Mucosa of rectum (tissue), 2 donors: ENCODE results near the gene STRIT1.
"Not testable (repeated sequence)": the region's sequence is repeated elsewhere in the genome, so short reads cannot be mapped to it uniquely, and the experiment has no call there.

ENCODE experiments used
- H3K27ac ChIP-seq, 2 donors: one replicate each; pipeline ENCODE4 v1.7.0; 2013; ENCODE audit warnings: inconsistent platforms in 2 of 2, low read depth in 2 of 2, low read length in 2 of 2
- H3K27me3 ChIP-seq, 2 donors: one replicate each; pipeline ENCODE4 v1.7.0; 2013; ENCODE audit warnings: low read length in 2 of 2; ENCODE audit not compliant: control insufficient read depth in 2 of 2, insufficient read depth in 2 of 2
- H3K36me3 ChIP-seq, 2 donors: one replicate each; pipeline ENCODE4 v1.7.0; 2013; ENCODE audit warnings: low read length in 2 of 2; ENCODE audit not compliant: control insufficient read depth in 2 of 2, insufficient read depth in 2 of 2
- H3K4me1 ChIP-seq, 2 donors: one replicate each; pipeline ENCODE4 v1.7.0; 2013; ENCODE audit warnings: low read length in 2 of 2, mild to moderate bottlenecking in 1 of 2; ENCODE audit not compliant: control insufficient read depth in 2 of 2, insufficient read depth in 2 of 2
- H3K4me3 ChIP-seq, 2 donors: one replicate each; pipeline ENCODE4 v1.7.0; 2013; ENCODE audit warnings: low read length in 2 of 2
- H3K9ac ChIP-seq, 2 donors: one replicate each; pipeline ENCODE4 v1.7.0; 2013; ENCODE audit warnings: low read length in 2 of 2, low read depth in 1 of 2, mild to moderate bottlenecking in 1 of 2
- H3K9me3 ChIP-seq, 2 donors: one replicate each; pipeline ENCODE4 v1.7.0; 2013; ENCODE audit warnings: low read length in 2 of 2; ENCODE audit not compliant: control insufficient read depth in 2 of 2
- donor health status: healthy.
- donor health status: Normal muscosa, but diverticular disease.

Gene STRIT1

GRCh38 chr3:155274435-155274834, 19.0 kb downstream of the STRIT1 start:
- H3K9me3 ChIP-seq, H3K4me1 ChIP-seq, H3K27ac ChIP-seq, H3K27me3 ChIP-seq, H3K36me3 ChIP-seq, H3K9ac ChIP-seq, H3K4me3 ChIP-seq: not testable (repeated sequence)

GRCh38 chr3:155271343-155271613, 22.2 kb downstream of the STRIT1 start:
- Histone ChIP-seq H3K27ac (no peak overlapping the region), H3K27me3 (no peaks in the 10 kb centered on the region), H3K36me3 (no peaks in the 10 kb centered on the region), H3K4me1 (no peaks in the 10 kb centered on the region), H3K4me3 (no peak overlapping the region), H3K9me3 (no peaks in the 10 kb centered on the region), H3K9ac (no peak overlapping the region)

DNA sequence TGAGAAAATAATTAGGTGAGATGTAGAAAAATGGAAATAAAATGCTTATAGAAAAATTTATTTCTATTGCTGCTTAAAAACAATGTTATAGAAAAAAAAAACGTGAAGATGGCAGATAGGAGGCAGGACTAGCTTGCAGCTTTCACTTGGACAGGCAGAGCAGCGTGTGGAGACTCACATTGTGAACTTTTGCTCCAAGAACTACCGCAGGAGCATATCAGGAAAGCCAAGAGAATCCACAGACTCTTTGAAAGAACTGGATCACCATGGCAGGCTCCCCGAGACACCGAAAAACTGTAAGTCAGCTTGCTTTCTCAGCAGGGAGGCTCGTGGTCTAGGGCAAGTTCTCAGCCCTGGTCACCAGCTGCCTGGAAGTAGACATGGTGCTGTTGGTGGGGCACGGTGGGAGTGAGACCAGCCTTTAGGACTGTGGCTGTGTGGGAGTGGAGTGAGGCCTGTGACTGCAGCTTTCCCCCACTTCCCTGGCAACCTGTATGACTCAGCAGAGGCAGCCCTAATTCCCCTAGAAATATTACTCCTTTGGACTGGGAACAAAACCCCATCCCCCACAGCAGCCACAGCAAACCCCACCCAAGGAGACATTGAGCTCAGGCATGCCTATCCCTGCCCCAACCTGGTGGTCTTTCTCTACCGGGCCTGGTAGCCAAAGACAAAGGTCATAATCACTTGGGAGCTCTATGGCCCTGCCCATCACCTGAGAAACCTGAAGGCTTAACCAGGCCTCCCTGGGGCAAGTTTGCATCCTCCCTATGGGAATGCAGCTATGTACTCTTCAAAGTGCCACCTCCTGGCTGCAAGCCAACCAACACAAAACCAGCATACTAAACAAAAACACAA, 22.8 kb downstream of the STRIT1 start:
- Histone ChIP-seq H3K4me3 (no peak overlapping the region), H3K9ac (no peak overlapping the region), H3K27ac (no peak overlapping the region), H3K9me3 (no peaks in the 10 kb centered on the region), H3K27me3 (no peaks in the 10 kb centered on the region), H3K36me3 (no peaks in the 10 kb centered on the region), H3K4me1 (no peaks in the 10 kb centered on the region)

DNA sequence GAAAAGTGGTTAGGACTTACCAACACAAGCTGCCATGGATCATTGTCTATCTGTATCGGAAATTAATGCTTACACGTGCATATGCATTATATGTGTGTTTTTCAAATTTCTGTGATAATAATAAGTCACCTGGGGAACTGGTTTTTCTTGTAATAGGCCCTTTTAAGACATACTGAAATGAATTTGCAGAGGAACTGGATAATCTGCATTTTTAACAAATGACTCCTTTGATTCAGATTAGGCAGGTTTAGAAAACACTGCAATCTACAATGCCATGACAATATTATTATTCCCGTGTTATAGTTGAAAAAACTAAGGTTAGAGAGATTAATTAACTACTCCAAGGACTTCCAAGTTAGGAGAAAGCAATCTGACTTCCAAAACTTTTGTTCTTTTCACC, 23.4 kb downstream of the STRIT1 start:
- no peaks in the 10 kb centered on the region for H3K4me1 ChIP-seq
- no peaks in the 10 kb centered on the region for H3K27me3 ChIP-seq
- no peaks in the 10 kb centered on the region for H3K36me3 ChIP-seq
- no peak overlapping the region for H3K9ac ChIP-seq
- no peak overlapping the region for H3K27ac ChIP-seq
- no peak overlapping the region for H3K4me3 ChIP-seq
- H3K9me3 ChIP-seq: no peaks in the 10 kb centered on the region

GRCh38 chr3:155262855-155263254, 30.6 kb downstream of the STRIT1 start:
- not testable (repeated sequence) for H3K9ac ChIP-seq, H3K4me3 ChIP-seq, H3K4me1 ChIP-seq, H3K9me3 ChIP-seq, H3K36me3 ChIP-seq, H3K27ac ChIP-seq, H3K27me3 ChIP-seq

GRCh38 chr3:155262295-155262694, 31.2 kb downstream of the STRIT1 start:
- no peaks in the 10 kb centered on the region for H3K36me3 ChIP-seq
- no peaks in the 10 kb centered on the region for H3K4me1 ChIP-seq
- no peaks in the 10 kb centered on the region for H3K9me3 ChIP-seq
- H3K4me3 ChIP-seq: no peak overlapping the region
- no peak overlapping the region for H3K9ac ChIP-seq
- H3K27me3 ChIP-seq: no peaks in the 10 kb centered on the region
- no peak overlapping the region for H3K27ac ChIP-seq

GRCh38 chr3:155254445-155254844, 39.0 kb downstream of the STRIT1 start:
- Histone ChIP-seq H3K4me1 (no peaks in the 10 kb centered on the region), H3K36me3 (no peaks in the 10 kb centered on the region), H3K9ac (no peak overlapping the region), H3K9me3 (no peaks in the 10 kb centered on the region), H3K27me3 (no peaks in the 10 kb centered on the region), H3K27ac (no peak overlapping the region), H3K4me3 (no peak overlapping the region)

GRCh38 chr3:155252535-155252934, 40.9 kb downstream of the STRIT1 start:
- Histone ChIP-seq H3K27ac (no peak overlapping the region), H3K9me3 (no peaks in the 10 kb centered on the region), H3K36me3 (no peaks in the 10 kb centered on the region), H3K9ac (no peak overlapping the region), H3K27me3 (no peaks in the 10 kb centered on the region), H3K4me1 (no peaks in the 10 kb centered on the region), H3K4me3 (no peak overlapping the region)

DNA sequence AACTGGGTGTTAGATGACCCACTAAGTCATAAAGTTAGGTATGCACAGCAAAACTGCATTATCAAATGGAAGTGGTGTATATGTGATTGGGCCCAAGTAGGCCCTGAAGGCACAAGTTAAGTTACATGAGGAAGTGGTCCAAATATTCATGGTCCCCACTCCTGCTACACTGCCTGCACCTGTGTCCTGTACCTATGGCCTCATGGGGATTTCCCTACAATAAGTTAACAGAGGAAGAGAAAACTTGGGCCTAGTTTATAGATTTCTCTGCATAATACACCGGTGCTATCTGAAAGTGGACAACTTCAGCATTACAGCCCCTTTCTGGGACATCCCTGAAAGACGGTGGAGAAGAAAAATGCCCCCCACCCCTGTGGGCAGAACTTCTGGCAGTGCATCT, 41.5 kb downstream of the STRIT1 start:
- Histone ChIP-seq H3K27me3 (no peaks in the 10 kb centered on the region), H3K36me3 (no peaks in the 10 kb centered on the region), H3K9me3 (no peaks in the 10 kb centered on the region), H3K4me3 (no peak overlapping the region), H3K9ac (no peak overlapping the region), H3K4me1 (no peaks in the 10 kb centered on the region), H3K27ac (no peak overlapping the region)

DNA sequence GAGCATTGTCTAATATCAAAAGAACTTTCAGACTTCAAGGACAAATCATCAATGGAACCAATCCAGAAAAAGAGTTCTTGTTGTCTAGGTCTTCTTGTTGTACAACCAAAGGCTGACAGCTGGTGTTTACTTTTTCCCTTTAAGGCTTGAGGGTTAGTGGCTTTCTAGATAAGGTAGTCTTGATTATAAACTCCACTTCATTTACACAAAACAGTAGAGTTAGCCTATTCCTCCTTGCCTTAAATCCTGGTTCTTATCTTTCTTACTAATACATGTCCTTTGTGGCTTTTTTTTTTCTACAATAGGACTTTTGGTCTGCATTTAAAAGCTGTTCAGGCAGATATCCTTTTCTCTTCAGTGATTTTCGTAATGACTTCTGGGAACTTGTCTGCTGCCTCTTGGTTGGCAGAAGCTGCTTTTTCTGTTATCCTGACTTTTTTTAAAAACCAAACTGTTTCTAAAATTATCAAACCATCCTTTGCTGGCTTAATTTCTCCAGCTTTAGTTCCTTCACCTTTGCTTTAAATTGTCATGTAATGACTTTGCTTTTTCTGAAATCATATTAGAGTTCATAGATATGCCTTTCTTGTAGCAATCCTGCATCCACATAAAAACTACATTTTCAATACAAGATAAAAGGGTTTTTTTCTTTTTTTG, 44.8 kb downstream of the STRIT1 start:
- H3K36me3 ChIP-seq: no peaks in the 10 kb centered on the region
- no peaks in the 10 kb centered on the region for H3K4me1 ChIP-seq
- H3K27ac ChIP-seq: no peak overlapping the region
- H3K9ac ChIP-seq: no peak overlapping the region
- no peak overlapping the region for H3K4me3 ChIP-seq
- H3K9me3 ChIP-seq: no peaks in the 10 kb centered on the region
- H3K27me3 ChIP-seq: no peaks in the 10 kb centered on the region
